Panc1 (cell line): ENCODE results near the gene RNF19B. TPM values are rescaled to one million over a fixed set of nuclear protein-coding genes. Genes with fewer than 3 reads are reported as not detected.

Experiments used
- ATAC-seq: fragments of 200-7000 bp; cut with Tn5 transposase; 2 replicates; pipeline ENCODE4 v1.9.1; 2020; ENCODE audit warnings: mild to moderate bottlenecking, moderate library complexity
- BruUV-seq: library from RNA; stranded (reverse); fragments of 400-500 nt; replicated peaks from 2 replicates; lab custom pipeline; 2021; lab: Mats Ljungman, UMichigan
- CTCF ChIA-PET: fragments of 300-600 bp; sonication (Branson Sonifier 250); formaldehyde crosslinking; loops from one replicate; lab custom pipeline; 2022; ENCODE audit warnings: antibody characterized with exemption; lab: Charles Lee
- POLR2A ChIA-PET: fragments of 300-600 bp; sonication (Branson Sonifier 250); formaldehyde crosslinking; loops from one replicate; lab custom pipeline; 2022; ENCODE audit warnings: antibody characterized with exemption; lab: Charles Lee
- DNase-seq: peaks from one replicate; pipeline ENCODE4 v3.0.0-alpha.2; 2010; ENCODE audit warnings: low read depth, low spot score
- H3K27ac ChIP-seq: 2 replicates; pipeline ENCODE4 v1.5.1; 2011; ENCODE audit warnings: mild to moderate bottlenecking, low read length, inconsistent platforms
- H3K27me3 ChIP-seq: fragments of 200-500 bp; sonication (Bioruptor generic); 2 replicates; pipeline ENCODE4 v1.6.0; 2014; ENCODE audit warnings: low read length, inconsistent platforms; ENCODE audit not compliant: control insufficient read depth, insufficient read depth
- H3K36me3 ChIP-seq: fragments of 200-500 bp; sonication (Bioruptor generic); 2 replicates; pipeline ENCODE4 v1.5.1; 2014; ENCODE audit warnings: inconsistent platforms, mild to moderate bottlenecking, low read length, moderate library complexity; ENCODE audit not compliant: control insufficient read depth, insufficient read depth
- H3K4me1 ChIP-seq: 2 replicates; pipeline ENCODE4 v1.5.1; 2011; ENCODE audit warnings: inconsistent platforms, mild to moderate bottlenecking, low read length, moderate library complexity; ENCODE audit not compliant: control insufficient read depth, insufficient read depth
- H3K4me3 ChIP-seq, 2 experiments: 2 replicates each; pipeline ENCODE4 v1.5.1; 2011 to 2012; ENCODE audit warnings: low read depth in 2 of 2, low read length in 2 of 2, mild to moderate bottlenecking in 2 of 2, inconsistent platforms in 1 of 2, moderate library complexity in 1 of 2
- H3K9me3 ChIP-seq: fragments of 200-500 bp; sonication (Bioruptor generic); 2 replicates; pipeline ENCODE4 v1.5.1; 2014; ENCODE audit warnings: low read depth, mild to moderate bottlenecking, inconsistent platforms, low read length, moderate library complexity; ENCODE audit not compliant: control insufficient read depth, insufficient read depth
- POLR2AphosphoS5 ChIP-seq: IDR thresholded peaks from 2 replicates; pipeline ENCODE4 v1.6.1; 2012; ENCODE audit warnings: mild to moderate bottlenecking, low read depth, low read length, moderate library complexity
- SIN3A ChIP-seq: IDR thresholded peaks from 2 replicates; pipeline ENCODE4 v1.6.1; 2012; ENCODE audit warnings: low read depth, mild to moderate bottlenecking, low read length, moderate library complexity, borderline replicate concordance; ENCODE audit not compliant: insufficient read depth
- TCF7L2 ChIP-seq: IDR thresholded peaks from 2 replicates; pipeline ENCODE4 v1.6.1; 2011; ENCODE audit warnings: mild to moderate bottlenecking, low read depth, low read length, inconsistent platforms
- in situ Hi-C: cut with HindIII; loops from 2 replicates; pipeline ENCODE4 v1.10.0; 2016; ENCODE audit warnings: low sequenced_read_pairs, low pct_unique_long_range_greater_than_20kb
- intact Hi-C: fragments of 100-400 bp; cut with micrococcal nuclease; formaldehyde crosslinking; loops from one replicate; pipeline ENCODE4 v1.10.0; 2022; ENCODE audit not compliant: unreplicated experiment
- total RNA-seq: library from RNA; stranded (reverse); gene quantifications from one replicate; pipeline ENCODE4 v1.2.1, GENCODE V29; 2021; ENCODE audit not compliant: unreplicated experiment
- TF ChIP-seq, protein P1 (sequence below), 2 experiments: IDR thresholded peaks; 2 replicates each; pipeline ENCODE4 v1.6.1; 2011 to 2012; ENCODE audit warnings: low read depth in 2 of 2, control low read depth in 1 of 2, low read length in 1 of 2, mild to moderate bottlenecking in 1 of 2, moderate library complexity in 1 of 2; ENCODE audit not compliant: insufficient read depth in 1 of 2
- TF ChIP-seq, protein P2 (sequence below): fragments of 450-650 bp; IDR thresholded peaks from 2 replicates; pipeline ENCODE4 v1.5.1; 2017; ENCODE audit warnings: mild to moderate bottlenecking

Gene RNF19B
- total RNA-seq, 1 experiment from 2014 or later, result 29.1 TPM

DNA sequence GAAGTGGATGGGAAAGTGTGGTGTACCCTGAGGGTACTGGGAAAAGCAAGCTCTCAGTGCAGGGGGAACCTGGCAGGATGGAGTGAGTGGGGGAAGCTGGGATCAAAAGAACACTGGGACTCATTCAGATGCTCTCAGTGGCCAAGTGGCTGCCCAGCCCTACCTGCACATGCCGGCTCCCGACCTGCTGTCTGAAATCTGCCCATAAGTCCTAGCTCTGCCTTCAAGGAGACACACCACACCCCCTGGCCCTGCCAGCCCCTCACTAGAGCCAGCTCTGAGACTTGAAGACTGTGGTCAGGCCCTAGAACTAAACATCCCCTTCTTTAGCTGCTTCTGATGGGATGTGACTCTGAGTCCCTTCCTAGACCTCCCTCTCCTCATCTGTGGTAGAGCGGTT is 65.7 kb downstream of the RNF19B start:
- Histone ChIP-seq H3K27ac (no peak overlapping the region), H3K4me3 (no peak overlapping the region), H3K4me1 (peaks cover 5% of the 10 kb centered on the region; the same call in 1 of the 2 replicates), H3K36me3 (no peaks in the 10 kb centered on the region; the same call in 1 of the 2 replicates), H3K9me3 (no peaks in the 10 kb centered on the region), H3K27me3 (no peaks in the 10 kb centered on the region)
- in situ Hi-C loops (no loop called here), intact Hi-C loops (no loop called here)
- ChIA-PET POLR2A (no interaction called here), CTCF (no interaction called here)
- no peak for TF ChIP-seq POLR2AphosphoS5
- no peak for TF ChIP-seq SIN3A
- TF ChIP-seq, protein P1, sequence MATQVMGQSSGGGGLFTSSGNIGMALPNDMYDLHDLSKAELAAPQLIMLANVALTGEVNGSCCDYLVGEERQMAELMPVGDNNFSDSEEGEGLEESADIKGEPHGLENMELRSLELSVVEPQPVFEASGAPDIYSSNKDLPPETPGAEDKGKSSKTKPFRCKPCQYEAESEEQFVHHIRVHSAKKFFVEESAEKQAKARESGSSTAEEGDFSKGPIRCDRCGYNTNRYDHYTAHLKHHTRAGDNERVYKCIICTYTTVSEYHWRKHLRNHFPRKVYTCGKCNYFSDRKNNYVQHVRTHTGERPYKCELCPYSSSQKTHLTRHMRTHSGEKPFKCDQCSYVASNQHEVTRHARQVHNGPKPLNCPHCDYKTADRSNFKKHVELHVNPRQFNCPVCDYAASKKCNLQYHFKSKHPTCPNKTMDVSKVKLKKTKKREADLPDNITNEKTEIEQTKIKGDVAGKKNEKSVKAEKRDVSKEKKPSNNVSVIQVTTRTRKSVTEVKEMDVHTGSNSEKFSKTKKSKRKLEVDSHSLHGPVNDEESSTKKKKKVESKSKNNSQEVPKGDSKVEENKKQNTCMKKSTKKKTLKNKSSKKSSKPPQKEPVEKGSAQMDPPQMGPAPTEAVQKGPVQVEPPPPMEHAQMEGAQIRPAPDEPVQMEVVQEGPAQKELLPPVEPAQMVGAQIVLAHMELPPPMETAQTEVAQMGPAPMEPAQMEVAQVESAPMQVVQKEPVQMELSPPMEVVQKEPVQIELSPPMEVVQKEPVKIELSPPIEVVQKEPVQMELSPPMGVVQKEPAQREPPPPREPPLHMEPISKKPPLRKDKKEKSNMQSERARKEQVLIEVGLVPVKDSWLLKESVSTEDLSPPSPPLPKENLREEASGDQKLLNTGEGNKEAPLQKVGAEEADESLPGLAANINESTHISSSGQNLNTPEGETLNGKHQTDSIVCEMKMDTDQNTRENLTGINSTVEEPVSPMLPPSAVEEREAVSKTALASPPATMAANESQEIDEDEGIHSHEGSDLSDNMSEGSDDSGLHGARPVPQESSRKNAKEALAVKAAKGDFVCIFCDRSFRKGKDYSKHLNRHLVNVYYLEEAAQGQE (IDR thresholded peaks at IDR 0.05; ENCODE audit: insufficient read depth in 1 of 2, low read depth in 2 of 2, low read length in 1 of 2), result no peak
- TF ChIP-seq TCF7L2, result no peak
- TF ChIP-seq, protein P2, sequence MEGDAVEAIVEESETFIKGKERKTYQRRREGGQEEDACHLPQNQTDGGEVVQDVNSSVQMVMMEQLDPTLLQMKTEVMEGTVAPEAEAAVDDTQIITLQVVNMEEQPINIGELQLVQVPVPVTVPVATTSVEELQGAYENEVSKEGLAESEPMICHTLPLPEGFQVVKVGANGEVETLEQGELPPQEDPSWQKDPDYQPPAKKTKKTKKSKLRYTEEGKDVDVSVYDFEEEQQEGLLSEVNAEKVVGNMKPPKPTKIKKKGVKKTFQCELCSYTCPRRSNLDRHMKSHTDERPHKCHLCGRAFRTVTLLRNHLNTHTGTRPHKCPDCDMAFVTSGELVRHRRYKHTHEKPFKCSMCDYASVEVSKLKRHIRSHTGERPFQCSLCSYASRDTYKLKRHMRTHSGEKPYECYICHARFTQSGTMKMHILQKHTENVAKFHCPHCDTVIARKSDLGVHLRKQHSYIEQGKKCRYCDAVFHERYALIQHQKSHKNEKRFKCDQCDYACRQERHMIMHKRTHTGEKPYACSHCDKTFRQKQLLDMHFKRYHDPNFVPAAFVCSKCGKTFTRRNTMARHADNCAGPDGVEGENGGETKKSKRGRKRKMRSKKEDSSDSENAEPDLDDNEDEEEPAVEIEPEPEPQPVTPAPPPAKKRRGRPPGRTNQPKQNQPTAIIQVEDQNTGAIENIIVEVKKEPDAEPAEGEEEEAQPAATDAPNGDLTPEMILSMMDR, result no peak
- no TSS peak for BruUV-seq
- no peak for DNase-seq
- no peak for ATAC-seq

DNA sequence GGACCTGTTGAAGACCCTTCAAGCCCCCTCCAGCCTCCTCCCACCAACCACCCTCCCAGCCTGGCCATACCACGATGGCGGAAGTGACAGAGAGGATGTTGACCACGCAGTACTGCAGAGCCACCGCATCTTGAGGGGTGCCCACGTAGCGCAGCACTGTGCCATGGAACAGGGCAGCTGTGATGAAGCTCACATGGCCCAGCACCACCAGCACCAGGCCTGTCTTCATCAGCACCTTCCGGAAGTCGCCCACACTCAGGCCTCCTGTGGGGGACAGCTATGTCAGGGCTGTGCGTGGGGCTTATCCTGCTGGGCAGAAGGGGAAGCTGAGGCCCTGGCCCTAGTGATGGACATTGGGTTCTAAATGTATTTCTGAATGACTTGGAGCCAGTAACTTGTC is 66.6 kb downstream of the RNF19B start:
- no peaks in the 10 kb centered on the region; the same call in 1 of the 2 replicates for H3K36me3 ChIP-seq
- no peak overlapping the region for H3K4me3 ChIP-seq
- no peak overlapping the region for H3K27ac ChIP-seq
- DNase-seq, result no peak
- in situ Hi-C loops (no loop called here), intact Hi-C loops (no loop called here)
- no TSS peak for BruUV-seq
- ChIA-PET POLR2A (no interaction called here), CTCF (no interaction called here)
- TF ChIP-seq TCF7L2, result no peak
- TF ChIP-seq POLR2AphosphoS5, result no peak
- TF ChIP-seq, protein P1 (IDR thresholded peaks at IDR 0.05; ENCODE audit: insufficient read depth in 1 of 2, low read depth in 2 of 2, low read length in 1 of 2), result no peak
- no peak for ATAC-seq
- H3K4me1 ChIP-seq, result peaks cover 9% of the 10 kb centered on the region; the same call in 1 of the 2 replicates
- H3K27me3 ChIP-seq, result no peaks in the 10 kb centered on the region
- H3K9me3 ChIP-seq, result no peaks in the 10 kb centered on the region
